ENCODE measurements around the gene FOXO6.

DNA sequence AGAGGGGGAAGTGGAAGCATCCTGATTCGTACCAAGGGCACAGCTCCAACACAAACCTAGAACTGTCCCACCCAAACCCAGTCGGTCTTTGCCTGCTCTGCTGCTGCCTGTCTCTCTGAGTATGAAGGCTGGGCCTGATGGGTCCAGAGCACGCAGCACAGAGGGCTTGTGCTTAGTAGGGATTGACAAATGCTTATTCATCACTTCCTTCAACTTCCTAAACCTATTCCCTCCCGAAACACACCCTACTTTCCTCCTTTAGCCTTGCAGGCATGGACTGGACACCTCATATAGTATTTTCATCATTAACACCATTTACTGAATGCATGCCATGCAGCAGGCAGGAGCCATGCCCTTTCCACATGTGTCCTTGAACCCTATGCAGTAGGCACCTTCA is 31.3 kb downstream of the FOXO6 start:
- TF ChIP-seq GATA2 (IDR thresholded peaks at IDR 0.05; ENCODE audit: low read depth, low read length) (no peak), GATA3 (IDR thresholded peaks at IDR 0.05; ENCODE audit: low read depth, low read length) (no peak)

Measured in SH-SY5Y (cell line).